Kidney (tissue), 14 donors: ENCODE results near the gene ZNF469. TPM values are rescaled to one million over a fixed set of nuclear protein-coding genes. Genes with fewer than 3 reads are reported as not detected.

Experiments used
- DNase-seq, 5 donors: peaks; one replicate each; pipeline ENCODE4 v3.0.0-alpha.2; 2013 to 2020
- FAIRE-seq: peaks from 2 replicates; lab custom pipeline; 2012; peaks lifted over from hg19 to GRCh38; lab: Jason Lieb, UNC
- H3K27ac ChIP-seq, 2 donors: one replicate each; pipeline ENCODE4 v1.7.0; 2013; ENCODE audit warnings: low read depth in 2 of 2, low read length in 2 of 2, inconsistent platforms in 1 of 2
- H3K27me3 ChIP-seq: one replicate; pipeline ENCODE4 v1.7.1; 2013; ENCODE audit warnings: low read length, inconsistent platforms; ENCODE audit not compliant: control insufficient read depth, insufficient read depth
- H3K36me3 ChIP-seq, 3 donors: one replicate each; pipeline versions ENCODE4 v1.7.0 to v1.7.1; 2013; ENCODE audit warnings: low read length in 3 of 3, control low read depth in 1 of 3, inconsistent platforms in 1 of 3; ENCODE audit not compliant: insufficient read depth in 3 of 3, control insufficient read depth in 2 of 3
- H3K4me1 ChIP-seq, 3 donors: one replicate each; pipeline versions ENCODE4 v1.7.0 to v1.7.1; 2013; ENCODE audit warnings: low read length in 3 of 3, inconsistent platforms in 1 of 3, low read depth in 1 of 3; ENCODE audit not compliant: control insufficient read depth in 2 of 3, insufficient read depth in 2 of 3
- H3K4me3 ChIP-seq, 3 donors: one replicate each; pipeline versions ENCODE4 v1.7.0 to v1.8.1; 2013; ENCODE audit warnings: low read length in 3 of 3, control low read depth in 1 of 3, inconsistent platforms in 1 of 3
- H3K9ac ChIP-seq, 3 donors: one replicate each; pipeline versions ENCODE4 v1.7.0 to v1.7.1; 2013; ENCODE audit warnings: low read length in 3 of 3, control low read depth in 1 of 3, inconsistent platforms in 1 of 3
- H3K9me3 ChIP-seq, 3 donors: one replicate each; pipeline versions ENCODE4 v1.7.0 to v1.7.1; 2013; ENCODE audit warnings: low read length in 3 of 3, control low read depth in 1 of 3, inconsistent platforms in 1 of 3; ENCODE audit not compliant: control insufficient read depth in 2 of 3, insufficient read depth in 1 of 3
- CTCF ChIP-seq: IDR thresholded peaks from 3 replicates; pipeline ENCODE4 v1.5.1; 2012; ENCODE audit warnings: mild to moderate bottlenecking, moderate library complexity, borderline replicate concordance; ENCODE audit not compliant: insufficient read depth; ENCODE audit errors: extremely low read depth
- intact Hi-C: fragments of 100-400 bp; cut with DNase I; formaldehyde crosslinking; loops from one replicate; pipeline ENCODE4 v1.11.1; 2022
- polyA plus RNA-seq: library from polyadenylated mRNA; stranded (reverse); fragments of 350-450 nt; fragmentation: Illumina TruSeq; extraction: RNeasy Lipid Tissue Mini Kit (QIAGEN cat#74804); gene quantifications from one replicate; pipeline ENCODE4 v1.2.3, GENCODE V29; 2014; ENCODE audit warnings: low read depth, low replicate concordance; ENCODE audit not compliant: insufficient read depth
- total RNA-seq: library from RNA; stranded (reverse); fragmentation: NEBNext Ultra II Directional; extraction: Animal tissue kit (Norgen Biotek cat#: 25700); gene quantifications from one replicate; pipeline ENCODE4 v1.2.1, GENCODE V29; 2021
- donor health status: control.
- donor health status: control.
- donor health status: control.
- donor health status: control.
- donor health status: control.
- donor health status: DM: yes; HTN: yes; CAD: no.
- donor health status: Normal renal cell carcinoma (clear cell type).

Gene ZNF469
- total and polyA plus RNA-seq, 2 donors from 2014 or later = 0.09 to 1.6 TPM

- Histone ChIP-seq H3K9ac (no peak overlapping the region), H3K36me3 (no peaks in the 10 kb centered on the region), H3K4me1 (no peaks in the 10 kb centered on the region), H3K9me3 (no peaks in the 10 kb centered on the region), H3K27me3 (no peaks in the 10 kb centered on the region), H3K27ac (no peak overlapping the region), H3K4me3 (no peak overlapping the region)
- FAIRE-seq = no peak
- peak in 1 of 5 donors; percentile 63 for DNase-seq
- intact Hi-C loops = no loop called here
- TF ChIP-seq CTCF = no peak
Measured at GRCh38 chr16:88390265-88390664, 7.5 kb downstream of the ZNF469 start.

GRCh38 chr16:88390735-88391134 is 8.0 kb downstream of the ZNF469 start:
- no peaks in the 10 kb centered on the region for H3K27me3 ChIP-seq
- H3K4me1 ChIP-seq = no peaks in the 10 kb centered on the region
- no peaks in the 10 kb centered on the region for H3K36me3 ChIP-seq
- FAIRE-seq = no peak
- intact Hi-C loops = no loop called here
- TF ChIP-seq CTCF = no peak
- H3K9ac ChIP-seq = no peak overlapping the region
- peak in 1 of 5 donors; percentile 64 for DNase-seq
- no peak overlapping the region for H3K27ac ChIP-seq
- no peak overlapping the region for H3K4me3 ChIP-seq
- H3K9me3 ChIP-seq = no peaks in the 10 kb centered on the region

- H3K9ac ChIP-seq = no peak overlapping the region
- no peaks in the 10 kb centered on the region for H3K4me1 ChIP-seq
- DNase-seq (no peak), FAIRE-seq (no peak)
- no peak overlapping the region for H3K27ac ChIP-seq
- no peaks in the 10 kb centered on the region for H3K27me3 ChIP-seq
- intact Hi-C loops = no loop called here
- no peaks in the 10 kb centered on the region for H3K36me3 ChIP-seq
- no peaks in the 10 kb centered on the region for H3K9me3 ChIP-seq
- no peak for TF ChIP-seq CTCF
- H3K4me3 ChIP-seq = no peak overlapping the region
Measured at GRCh38 chr16:88391144-88391850, 8.5 kb downstream of the ZNF469 start.
